Peyer's patch (tissue), 4 donors: ENCODE measurements around the gene VAT1.

ENCODE experiments used
- CTCF ChIP-seq, 6 experiments: fragments of 450-650 bp in 4 of 6; fragments of 200-600 bp in 2 of 6; sonication (generic) in 1 of 6; IDR thresholded peaks; one replicate each; pipeline ENCODE4 v1.5.1; 2017 to 2019; ENCODE audit warnings: antibody characterized with exemption in 6 of 6, mild to moderate bottlenecking in 3 of 6, moderate library complexity in 1 of 6
- POLR2A ChIP-seq, 2 donors: fragments of 450-650 bp; IDR thresholded peaks; one replicate each; pipeline ENCODE4 v1.5.1; 2017; ENCODE audit warnings: antibody characterized with exemption in 2 of 2, mild to moderate bottlenecking in 2 of 2, moderate library complexity in 2 of 2

GRCh38 chr17:43070872-43071271 is 48.7 kb upstream of the VAT1 start:
- TF ChIP-seq CTCF (IDR thresholded peaks at IDR 0.05) (no peak), POLR2A (IDR thresholded peaks at IDR 0.05) (no peak)
